HepG2 (cell line): Measurements from ENCODE around the gene KLF11. TPM values are rescaled to one million over a fixed set of nuclear protein-coding genes. Genes with fewer than 3 reads are reported as not detected.

Experiments used
- AGO1 ChIP-seq: fragments of 200-400 bp; formaldehyde crosslinking; IDR thresholded peaks from 2 replicates; pipeline ENCODE4 v1.6.1; 2017; ENCODE audit warnings: mild to moderate bottlenecking, low read depth, low read length, moderate library complexity; ENCODE audit not compliant: poor library complexity, severe bottlenecking
- CC2D1A ChIP-seq: sonication (generic); formaldehyde crosslinking; IDR thresholded peaks from 2 replicates; pipeline ENCODE4 v1.8.1; 2023; ENCODE audit warnings: mild to moderate bottlenecking, missing genetic modification reagents
- CREB1 ChIP-seq, 2 experiments: fragments of 450-650 bp in 1 of 2; IDR thresholded peaks; 2 replicates each; pipeline ENCODE4 v1.6.1; 2016 to 2017; ENCODE audit warnings: control low read depth in 1 of 2, mild to moderate bottlenecking in 1 of 2, missing compliant biosample characterization in 1 of 2, missing genetic modification characterization in 1 of 2
- KAT8 ChIP-seq: IDR thresholded peaks from 2 replicates; pipeline ENCODE4 v1.6.1; 2016; ENCODE audit warnings: missing genetic modification reagents, missing compliant biosample characterization
- POLR2AphosphoS2 ChIP-seq: IDR thresholded peaks from 2 replicates; pipeline ENCODE4 v1.6.1; 2011; ENCODE audit warnings: low read depth, low read length, improper control_type of control experiment
- RBM22 ChIP-seq: fragments of 200-400 bp; formaldehyde crosslinking; optimal IDR thresholded peaks from 2 replicates; pipeline ENCODE3; 2017; ENCODE audit warnings: mild to moderate bottlenecking, low read length, moderate library complexity
- RELA ChIP-seq: sonication (generic); formaldehyde crosslinking; IDR thresholded peaks from 2 replicates; pipeline ENCODE4 v1.4.0; 2020; ENCODE audit warnings: missing genetic modification reagents
- REXO4 ChIP-seq: sonication (generic); formaldehyde crosslinking; IDR thresholded peaks from 2 replicates; pipeline ENCODE4 v1.8.0; 2022; ENCODE audit warnings: missing genetic modification reagents, mild to moderate bottlenecking, borderline replicate concordance
- RORA ChIP-seq: sonication (generic); formaldehyde crosslinking; IDR thresholded peaks from 2 replicates; pipeline ENCODE4 v1.5.0; 2020; ENCODE audit warnings: mild to moderate bottlenecking, missing genetic modification reagents, moderate library complexity
- SIN3B ChIP-seq: fragments of 150-350 bp; IDR thresholded peaks from 2 replicates; pipeline ENCODE4 v1.6.1; 2014; ENCODE audit warnings: low read length
- TOE1 ChIP-seq: sonication (generic); formaldehyde crosslinking; IDR thresholded peaks from 2 replicates; pipeline ENCODE4 v1.4.0; 2020; ENCODE audit warnings: mild to moderate bottlenecking, missing genetic modification reagents
- TRIM24 ChIP-seq: sonication (generic); formaldehyde crosslinking; IDR thresholded peaks from 2 replicates; pipeline ENCODE4 v1.8.0; 2022; ENCODE audit warnings: mild to moderate bottlenecking, missing genetic modification reagents
- ZC3H13 ChIP-seq: sonication (generic); formaldehyde crosslinking; IDR thresholded peaks from 2 replicates; pipeline ENCODE4 v1.8.1; 2023; ENCODE audit warnings: mild to moderate bottlenecking, missing genetic modification reagents, moderate library complexity
- ZFP82 ChIP-seq: sonication (generic); formaldehyde crosslinking; IDR thresholded peaks from 2 replicates; pipeline ENCODE4 v1.5.1; 2020; ENCODE audit warnings: mild to moderate bottlenecking, missing genetic modification reagents, borderline replicate concordance
- ZNF263 ChIP-seq: sonication (generic); formaldehyde crosslinking; IDR thresholded peaks from 2 replicates; pipeline ENCODE4 v1.4.0; 2020; ENCODE audit warnings: missing genetic modification reagents
- ZNF432 ChIP-seq: sonication (generic); formaldehyde crosslinking; IDR thresholded peaks from 2 replicates; pipeline ENCODE4 v1.5.0; 2020; ENCODE audit warnings: missing genetic modification reagents, mild to moderate bottlenecking, borderline replicate concordance
- ZNF7 ChIP-seq: IDR thresholded peaks from 2 replicates; pipeline ENCODE4 v1.6.1; 2016; ENCODE audit warnings: missing biosample characterization, missing genetic modification reagents
- ZNF724P ChIP-seq: sonication (generic); formaldehyde crosslinking; IDR thresholded peaks from 2 replicates; pipeline ENCODE4 v1.8.0; 2022; ENCODE audit warnings: missing genetic modification reagents, borderline replicate concordance
- polyA plus RNA-seq, 8 experiments: library from polyadenylated mRNA; depleted of rRNA in 3 of 8; stranded (reverse) in 7 of 8; unstranded in 1 of 8; fragments of >200 nt; fragmentation: Illumina TruSeq in 4 of 8; extraction: Trizol in 4 of 8; gene quantifications; 2 replicates each; pipeline versions ENCODE4 v1.2.1 to v1.2.3, GENCODE V29; 2011 to 2016; ENCODE audit warnings: low read depth in 4 of 8, missing spikeins in 1 of 8, mixed read lengths in 1 of 8; ENCODE audit not compliant: insufficient read depth in 1 of 8
- total RNA-seq, 5 experiments: library from RNA; depleted of rRNA; stranded (reverse); fragments of >200 nt; fragmentation: Illumina TruSeq; extraction: Trizol; gene quantifications; 2 replicates each; pipeline ENCODE4 v1.2.3, GENCODE V29; 2016; ENCODE audit warnings: low read depth in 1 of 5
- TF ChIP-seq, protein P1 (sequence below), 2 experiments: sonication (generic) in 1 of 2; formaldehyde crosslinking in 1 of 2; IDR thresholded peaks; 2 replicates each; pipeline versions ENCODE4 v1.5.1 to v1.6.1; 2011 to 2020; ENCODE audit warnings: borderline replicate concordance in 1 of 2, low read depth in 1 of 2, low read length in 1 of 2, mild to moderate bottlenecking in 1 of 2, missing genetic modification reagents in 1 of 2, moderate library complexity in 1 of 2
- TF ChIP-seq, protein P2 (sequence below): sonication (generic); formaldehyde crosslinking; conservative IDR thresholded peaks from 2 replicates; pipeline ENCODE4 v1.8.0; 2022; ENCODE audit warnings: missing genetic modification reagents
- TF ChIP-seq, protein P3 (sequence below): sonication (generic); formaldehyde crosslinking; IDR thresholded peaks from 2 replicates; pipeline ENCODE4 v1.5.0; 2020; ENCODE audit warnings: missing genetic modification reagents
- TF ChIP-seq, protein P4 (sequence below): sonication (generic); formaldehyde crosslinking; IDR thresholded peaks from 2 replicates; pipeline ENCODE4 v1.4.0; 2020; ENCODE audit warnings: low read depth, mild to moderate bottlenecking, missing genetic modification reagents
- TF ChIP-seq, protein P5 (sequence below): IDR thresholded peaks from 2 replicates; pipeline ENCODE4 v1.6.1; 2016; ENCODE audit warnings: mild to moderate bottlenecking

The KLF11 gene
- total and polyA plus RNA-seq, 2 of the 13 experiments (the other 11 are each of a cell fraction or from before 2014, with no cell fraction given), result 2.5 to 11.8 TPM

DNA sequence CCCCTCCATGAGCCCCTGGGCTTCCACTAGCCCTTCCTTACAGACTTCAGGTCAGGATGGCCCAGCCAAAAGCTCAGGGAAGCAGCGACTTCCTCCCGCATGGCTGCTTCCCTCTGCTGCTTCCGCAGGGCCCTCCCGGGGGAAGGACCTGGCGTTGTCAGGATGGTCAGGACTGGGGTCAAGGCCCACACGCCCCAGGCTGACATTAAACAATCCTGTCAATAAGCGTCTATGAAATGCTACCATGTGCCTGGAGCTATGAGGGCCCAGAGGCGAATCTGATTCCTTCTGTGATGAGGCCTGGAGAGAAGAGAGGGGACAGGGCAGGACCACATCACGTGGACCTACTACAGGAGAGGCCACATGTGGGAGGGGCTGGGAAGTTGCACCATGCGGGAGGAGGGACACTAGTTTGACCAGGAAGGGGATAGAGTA, 19.6 kb downstream of the KLF11 start (continued):
- TF ChIP-seq, protein P1, sequence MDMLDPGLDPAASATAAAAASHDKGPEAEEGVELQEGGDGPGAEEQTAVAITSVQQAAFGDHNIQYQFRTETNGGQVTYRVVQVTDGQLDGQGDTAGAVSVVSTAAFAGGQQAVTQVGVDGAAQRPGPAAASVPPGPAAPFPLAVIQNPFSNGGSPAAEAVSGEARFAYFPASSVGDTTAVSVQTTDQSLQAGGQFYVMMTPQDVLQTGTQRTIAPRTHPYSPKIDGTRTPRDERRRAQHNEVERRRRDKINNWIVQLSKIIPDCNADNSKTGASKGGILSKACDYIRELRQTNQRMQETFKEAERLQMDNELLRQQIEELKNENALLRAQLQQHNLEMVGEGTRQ (IDR thresholded peaks at IDR 0.05; ENCODE audit: low read depth, low read length), result no peak
- TF ChIP-seq, protein P1 (CRISPR knock-in tag; IDR thresholded peaks at IDR 0.05; ENCODE audit: borderline replicate concordance), result peak; percentile 64; the same call in 1 of the 2 replicates
- TF ChIP-seq ZNF724P (no peak), ZFP82 (CRISPR knock-in tag) (no peak), RELA (CRISPR knock-in tag) (no peak), ZNF263 (CRISPR knock-in tag) (peak; percentile 62), REXO4 (CRISPR knock-in tag) (no peak), ZC3H13 (CRISPR knock-in tag) (no peak), TOE1 (no peak), AGO1 (no peak), KAT8 (CRISPR knock-in tag) (peak; percentile 74), CC2D1A (CRISPR knock-in tag) (no peak), CREB1 (IDR thresholded peaks at IDR 0.05) (no peak), CREB1 (CRISPR knock-in tag; IDR thresholded peaks at IDR 0.05) (no peak), SIN3B (no peak), ZNF7 (CRISPR knock-in tag) (no peak), ZNF432 (no peak), RORA (CRISPR knock-in tag) (no peak), POLR2AphosphoS2 (no peak), TRIM24 (CRISPR knock-in tag) (no peak), RBM22 (no peak)
- TF ChIP-seq, protein P2, sequence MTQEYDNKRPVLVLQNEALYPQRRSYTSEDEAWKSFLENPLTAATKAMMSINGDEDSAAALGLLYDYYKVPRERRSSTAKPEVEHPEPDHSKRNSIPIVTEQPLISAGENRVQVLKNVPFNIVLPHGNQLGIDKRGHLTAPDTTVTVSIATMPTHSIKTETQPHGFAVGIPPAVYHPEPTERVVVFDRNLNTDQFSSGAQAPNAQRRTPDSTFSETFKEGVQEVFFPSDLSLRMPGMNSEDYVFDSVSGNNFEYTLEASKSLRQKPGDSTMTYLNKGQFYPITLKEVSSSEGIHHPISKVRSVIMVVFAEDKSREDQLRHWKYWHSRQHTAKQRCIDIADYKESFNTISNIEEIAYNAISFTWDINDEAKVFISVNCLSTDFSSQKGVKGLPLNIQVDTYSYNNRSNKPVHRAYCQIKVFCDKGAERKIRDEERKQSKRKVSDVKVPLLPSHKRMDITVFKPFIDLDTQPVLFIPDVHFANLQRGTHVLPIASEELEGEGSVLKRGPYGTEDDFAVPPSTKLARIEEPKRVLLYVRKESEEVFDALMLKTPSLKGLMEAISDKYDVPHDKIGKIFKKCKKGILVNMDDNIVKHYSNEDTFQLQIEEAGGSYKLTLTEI, result no peak
- TF ChIP-seq, protein P3, sequence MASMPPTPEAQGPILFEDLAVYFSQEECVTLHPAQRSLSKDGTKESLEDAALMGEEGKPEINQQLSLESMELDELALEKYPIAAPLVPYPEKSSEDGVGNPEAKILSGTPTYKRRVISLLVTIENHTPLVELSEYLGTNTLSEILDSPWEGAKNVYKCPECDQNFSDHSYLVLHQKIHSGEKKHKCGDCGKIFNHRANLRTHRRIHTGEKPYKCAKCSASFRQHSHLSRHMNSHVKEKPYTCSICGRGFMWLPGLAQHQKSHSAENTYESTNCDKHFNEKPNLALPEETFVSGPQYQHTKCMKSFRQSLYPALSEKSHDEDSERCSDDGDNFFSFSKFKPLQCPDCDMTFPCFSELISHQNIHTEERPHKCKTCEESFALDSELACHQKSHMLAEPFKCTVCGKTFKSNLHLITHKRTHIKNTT (CRISPR knock-in tag), result no peak
- TF ChIP-seq, protein P4, sequence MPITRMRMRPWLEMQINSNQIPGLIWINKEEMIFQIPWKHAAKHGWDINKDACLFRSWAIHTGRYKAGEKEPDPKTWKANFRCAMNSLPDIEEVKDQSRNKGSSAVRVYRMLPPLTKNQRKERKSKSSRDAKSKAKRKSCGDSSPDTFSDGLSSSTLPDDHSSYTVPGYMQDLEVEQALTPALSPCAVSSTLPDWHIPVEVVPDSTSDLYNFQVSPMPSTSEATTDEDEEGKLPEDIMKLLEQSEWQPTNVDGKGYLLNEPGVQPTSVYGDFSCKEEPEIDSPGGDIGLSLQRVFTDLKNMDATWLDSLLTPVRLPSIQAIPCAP (CRISPR knock-in tag), result no peak
- TF ChIP-seq, protein P5, sequence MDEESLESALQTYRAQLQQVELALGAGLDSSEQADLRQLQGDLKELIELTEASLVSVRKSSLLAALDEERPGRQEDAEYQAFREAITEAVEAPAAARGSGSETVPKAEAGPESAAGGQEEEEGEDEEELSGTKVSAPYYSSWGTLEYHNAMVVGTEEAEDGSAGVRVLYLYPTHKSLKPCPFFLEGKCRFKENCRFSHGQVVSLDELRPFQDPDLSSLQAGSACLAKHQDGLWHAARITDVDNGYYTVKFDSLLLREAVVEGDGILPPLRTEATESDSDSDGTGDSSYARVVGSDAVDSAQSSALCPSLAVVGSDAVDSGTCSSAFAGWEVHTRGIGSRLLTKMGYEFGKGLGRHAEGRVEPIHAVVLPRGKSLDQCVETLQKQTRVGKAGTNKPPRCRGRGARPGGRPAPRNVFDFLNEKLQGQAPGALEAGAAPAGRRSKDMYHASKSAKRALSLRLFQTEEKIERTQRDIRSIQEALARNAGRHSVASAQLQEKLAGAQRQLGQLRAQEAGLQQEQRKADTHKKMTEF, result no peak
